PC-9 (cell line): ENCODE data around the gene CNOT1. TPM values are rescaled to one million over a fixed set of nuclear protein-coding genes. Genes with fewer than 3 reads are reported as not detected.

Experiments used
- BruUV-seq: library from RNA; stranded (reverse); fragments of 400-500 nt; replicated peaks from 2 replicates; lab custom pipeline; 2021; lab: Mats Ljungman, UMichigan
- CTCF ChIA-PET: fragments of 300-600 bp; sonication (Branson Sonifier 250); formaldehyde crosslinking; loops from one replicate; lab custom pipeline; 2022; ENCODE audit warnings: antibody characterized with exemption; lab: Charles Lee
- POLR2A ChIA-PET: fragments of 300-600 bp; sonication (Branson Sonifier 250); formaldehyde crosslinking; loops from one replicate; lab custom pipeline; 2022; ENCODE audit warnings: antibody characterized with exemption; ENCODE audit not compliant: unreplicated experiment; lab: Charles Lee
- DNase-seq, 2 experiments: peaks; one replicate each; pipeline versions ENCODE4 v3.0.0 to v3.0.0-alpha.2; 2015 to 2022; ENCODE audit warnings: mixed read lengths in 1 of 2
- H2AFZ ChIP-seq: fragments of 200-600 bp; sonication (generic); 2 replicates; pipeline ENCODE4 v1.8.1; 2017; ENCODE audit warnings: antibody characterized with exemption
- H3F3A ChIP-seq: fragments of 200-600 bp; sonication (generic); 2 replicates; pipeline ENCODE4 v1.8.1; 2017; ENCODE audit warnings: antibody characterized with exemption, mild to moderate bottlenecking, low read depth; ENCODE audit not compliant: insufficient read depth
- H3K27ac ChIP-seq: fragments of 200-600 bp; sonication (generic); 2 replicates; pipeline ENCODE4 v1.6.1; 2016; ENCODE audit warnings: mixed run types
- H3K27me3 ChIP-seq: fragments of 200-600 bp; sonication (generic); 2 replicates; pipeline ENCODE4 v1.6.1; 2016; ENCODE audit warnings: low read depth, mixed run types; ENCODE audit not compliant: insufficient read depth
- H3K36me3 ChIP-seq: fragments of 200-600 bp; sonication (generic); 2 replicates; pipeline ENCODE4 v1.6.1; 2016; ENCODE audit warnings: low read depth, mixed run types
- H3K4me1 ChIP-seq: fragments of 200-600 bp; sonication (generic); replicated peaks from 2 replicates; pipeline ENCODE4 v1.6.1; 2016; ENCODE audit warnings: mixed run types; ENCODE audit not compliant: insufficient read depth
- H3K4me2 ChIP-seq: fragments of 200-600 bp; sonication (generic); 2 replicates; pipeline ENCODE4 v1.6.1; 2017; ENCODE audit warnings: mixed run types
- H3K4me3 ChIP-seq: fragments of 200-600 bp; sonication (generic); 2 replicates; pipeline ENCODE4 v1.6.1; 2016; ENCODE audit warnings: mixed run types
- H3K79me2 ChIP-seq: fragments of 200-600 bp; sonication (generic); 2 replicates; pipeline ENCODE4 v1.6.1; 2017; ENCODE audit warnings: low read depth, mixed run types
- H3K9me2 ChIP-seq: fragments of 200-600 bp; sonication (generic); 2 replicates; pipeline ENCODE4 v1.8.1; 2017; ENCODE audit warnings: mild to moderate bottlenecking; ENCODE audit not compliant: insufficient read depth
- H3K9me3 ChIP-seq: fragments of 200-600 bp; sonication (generic); 2 replicates; pipeline ENCODE4 v1.8.1; 2016; ENCODE audit warnings: low read depth; ENCODE audit not compliant: insufficient read depth
- H4K20me1 ChIP-seq: fragments of 200-600 bp; sonication (generic); 2 replicates; pipeline ENCODE4 v1.8.1; 2017; ENCODE audit not compliant: insufficient read depth
- CTCF ChIP-seq: fragments of 200-600 bp; sonication (generic); conservative IDR thresholded peaks from 2 replicates; pipeline ENCODE4 v1.6.1; 2017; ENCODE audit warnings: mixed run types, antibody characterized with exemption, mild to moderate bottlenecking, moderate library complexity
- EZH2 ChIP-seq: fragments of 200-600 bp; sonication (generic); IDR thresholded peaks from 2 replicates; pipeline ENCODE4 v1.8.0; 2017; ENCODE audit warnings: antibody characterized with exemption, low read depth
- intact Hi-C: fragments of 100-400 bp; cut with micrococcal nuclease; formaldehyde crosslinking; loops from one replicate; pipeline ENCODE4 v1.10.0; 2022; ENCODE audit not compliant: unreplicated experiment
- total RNA-seq: library from RNA; stranded (reverse); gene quantifications from 2 replicates; pipeline ENCODE4 v1.2.3, GENCODE V29; 2021

The CNOT1 gene
- total RNA-seq, 1 experiment from 2014 or later: 233 TPM

- Histone ChIP-seq H3K79me2 (no peaks in the 10 kb centered on the region), H3K4me3 (no peak overlapping the region), H2AFZ (no peak overlapping the region), H3K9me3 (no peaks in the 10 kb centered on the region), H3K27ac (no peak overlapping the region), H3F3A (peaks cover 8% of the 10 kb centered on the region), H3K4me1 (peaks cover 16% of the 10 kb centered on the region), H3K36me3 (no peaks in the 10 kb centered on the region), H3K9me2 (no peaks in the 10 kb centered on the region), H4K20me1 (no peaks in the 10 kb centered on the region), H3K27me3 (no peaks in the 10 kb centered on the region), H3K4me2 (no peak overlapping the region)
- DNase-seq: no peak
- intact Hi-C loops: loop anchor here (10.0 kb wide), 1 partner anchor 121 kb away; the partner anchor contains the start of gene SETD6
- ChIA-PET POLR2A (interaction anchor here (0.6 kb wide), 1 partner anchor 38 kb away, joined by 10 read pairs; no protein-coding TSS in a partner anchor), CTCF (no interaction called here)
- BruUV-seq: no TSS peak
- TF ChIP-seq CTCF: no peak
- TF ChIP-seq EZH2: no peak
Measured at GRCh38 chr16:58635502-58635901, 5.9 kb upstream of the CNOT1 start.

GRCh38 chr16:58634265-58634802 is 4.7 kb upstream of the CNOT1 start:
- Histone ChIP-seq H3K4me3 (no peak overlapping the region), H4K20me1 (no peaks in the 10 kb centered on the region), H3K9me3 (no peaks in the 10 kb centered on the region), H3K4me2 (no peak overlapping the region), H3K79me2 (peaks cover 3% of the 10 kb centered on the region), H3K27ac (no peak overlapping the region), H3F3A (peaks cover 8% of the 10 kb centered on the region), H2AFZ (no peak overlapping the region), H3K9me2 (no peaks in the 10 kb centered on the region), H3K27me3 (no peaks in the 10 kb centered on the region), H3K36me3 (no peaks in the 10 kb centered on the region), H3K4me1 (peaks cover 17% of the 10 kb centered on the region)
- intact Hi-C loops: loop anchor here (10.0 kb wide), 1 partner anchor 120 kb away; the partner anchor contains the start of gene SETD6
- POLR2A ChIA-PET: no interaction called here
- no peak for TF ChIP-seq EZH2
- no peak for TF ChIP-seq CTCF
- CTCF ChIA-PET: no interaction called here
- BruUV-seq: no TSS peak
- DNase-seq: no peak

- Histone ChIP-seq H3F3A (peaks cover 4% of the 10 kb centered on the region; the same call in 1 of the 2 replicates), H3K27ac (peak overlapping the region; percentile 84), H3K4me3 (peak overlapping the region; percentile 77), H2AFZ (peak overlapping the region; percentile 84), H3K9me3 (no peaks in the 10 kb centered on the region), H3K27me3 (no peaks in the 10 kb centered on the region), H4K20me1 (peaks cover 45% of the 10 kb centered on the region), H3K4me1 (peaks cover 14% of the 10 kb centered on the region), H3K9me2 (0 out of 2 replicates have a peak, but pooled peaks cover 3% of the 10 kb centered on the region), H3K4me2 (peak overlapping the region; percentile 94), H3K36me3 (peaks cover 8% of the 10 kb centered on the region; the same call in 1 of the 2 replicates), H3K79me2 (peaks cover 55% of the 10 kb centered on the region)
- no peak for TF ChIP-seq CTCF
- no peak for TF ChIP-seq EZH2
- ChIA-PET POLR2A (no interaction called here), CTCF (no interaction called here)
- DNase-seq: peak in 1 of 2 experiments; percentile 15
- BruUV-seq: no TSS peak
- intact Hi-C loops: loop anchor here (1.0 to 2.0 kb wide), 2 partner anchors 16 to 32 kb away; no protein-coding TSS in a partner anchor
Measured at GRCh38 chr16:58628845-58629732, 537 bp downstream of the CNOT1 start.
